Stimulated activated naive CD4-positive, alpha-beta T cell treated with Interleukin-2 at 50 U/mL for 16 hours (primary cell): Measurements from ENCODE around the gene CD7.
"Not testable (repeated sequence)": the region's sequence is repeated elsewhere in the genome, so short reads cannot be mapped to it uniquely, and the experiment has no call there.

ENCODE experiments used
- DNase-seq: peaks from one replicate; lab custom pipeline; 2025; lab: John Stamatoyannopoulos, UW

Gene CD7

DNA sequence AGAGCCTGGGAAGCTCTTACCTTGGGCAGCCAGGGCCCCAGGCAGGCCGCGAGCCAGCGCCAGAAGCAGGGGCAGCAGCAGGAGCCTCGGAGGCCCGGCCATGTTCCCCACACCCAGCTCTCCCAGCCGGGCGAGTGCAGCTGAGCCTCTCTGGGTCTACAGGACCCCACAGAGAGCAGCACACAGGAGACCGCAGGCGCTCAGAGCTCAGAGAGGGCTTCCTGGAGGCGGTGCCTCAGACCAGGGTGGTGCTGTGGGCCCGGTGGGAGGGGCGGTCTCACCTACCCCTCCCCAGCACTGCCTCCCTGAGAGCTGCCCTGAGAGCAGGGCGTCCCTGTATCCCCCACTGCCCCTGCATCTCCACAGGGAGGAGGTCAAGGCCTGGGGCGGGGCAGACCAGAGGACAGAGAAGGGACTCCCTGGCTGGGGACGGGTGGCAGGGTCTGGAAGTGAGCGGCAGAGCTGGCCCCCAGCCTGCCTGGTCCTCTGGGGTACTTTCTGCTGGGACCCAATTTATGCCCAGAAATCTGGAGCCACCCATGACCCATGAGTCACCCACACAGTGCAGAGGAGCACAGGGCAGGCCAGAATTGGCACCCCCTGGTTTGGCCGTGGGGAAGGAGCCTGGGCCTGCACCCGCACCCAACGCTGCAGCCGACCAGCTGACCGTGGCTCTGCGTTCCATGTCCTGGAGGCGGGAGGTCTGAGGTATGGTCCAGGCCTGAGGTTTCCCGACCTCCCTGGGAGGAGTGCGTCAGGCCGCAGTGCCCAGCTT, at the start of gene CD7:
CD7 (minus strand) TSS at position 215 of the 775 bp plus-strand sequence; CDS start at position 102, 113 bp downstream.
- DNase-seq: peak; percentile 55

DNA sequence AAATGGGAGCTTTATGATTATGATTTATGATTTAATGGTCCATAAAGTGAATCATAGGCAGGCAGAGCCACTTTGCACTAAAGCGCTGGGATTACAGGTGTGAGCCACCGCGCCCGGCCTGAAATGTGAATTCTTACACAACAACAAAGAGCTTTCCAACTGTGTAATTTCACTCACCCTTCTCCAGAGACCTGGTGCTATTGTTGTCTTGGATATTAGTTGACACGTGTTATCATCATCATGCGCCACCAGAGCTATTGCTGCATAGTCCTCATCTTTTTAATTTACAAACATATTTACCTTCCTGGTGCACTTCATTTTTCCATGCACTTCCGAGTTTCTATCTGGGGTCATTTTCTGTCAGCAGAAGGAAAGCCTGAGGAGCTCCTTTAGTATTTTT, 49.3 kb upstream of the CD7 start:
- DNase-seq: no peak

DNA sequence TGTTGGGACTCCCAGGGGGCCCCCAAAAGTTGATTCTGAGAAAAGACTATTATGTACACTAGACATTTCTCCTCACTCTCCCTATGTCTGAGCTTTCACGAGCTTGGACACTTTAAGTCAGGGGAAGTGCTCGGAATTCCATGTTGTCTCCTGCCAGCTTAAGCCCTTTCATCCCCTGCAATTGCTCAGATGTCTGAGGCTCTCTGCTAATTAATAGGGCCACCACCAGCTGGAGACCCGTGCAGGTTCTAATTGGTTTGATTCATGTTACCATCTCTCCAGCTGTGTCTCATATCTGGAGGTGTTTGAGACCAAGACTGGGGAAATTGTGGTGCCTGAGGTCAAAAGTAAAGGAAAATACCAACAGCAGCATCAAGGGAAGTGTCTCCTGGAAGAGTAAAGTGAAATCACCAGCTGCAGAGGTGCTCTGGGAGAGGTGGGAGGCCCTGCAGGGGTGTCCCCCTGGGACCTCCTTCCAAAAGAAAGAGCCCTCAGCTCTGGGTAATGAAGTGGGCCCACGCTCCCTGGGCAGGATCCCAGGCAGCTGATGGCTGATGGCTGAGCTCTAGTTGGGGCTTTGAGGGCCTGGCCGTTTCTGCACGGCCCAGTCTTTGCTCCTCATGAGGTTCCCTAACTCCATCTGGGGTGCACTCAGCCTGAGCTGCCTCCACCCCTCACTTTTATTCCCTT, 48.3 kb upstream of the CD7 start:
- no peak for DNase-seq

DNA sequence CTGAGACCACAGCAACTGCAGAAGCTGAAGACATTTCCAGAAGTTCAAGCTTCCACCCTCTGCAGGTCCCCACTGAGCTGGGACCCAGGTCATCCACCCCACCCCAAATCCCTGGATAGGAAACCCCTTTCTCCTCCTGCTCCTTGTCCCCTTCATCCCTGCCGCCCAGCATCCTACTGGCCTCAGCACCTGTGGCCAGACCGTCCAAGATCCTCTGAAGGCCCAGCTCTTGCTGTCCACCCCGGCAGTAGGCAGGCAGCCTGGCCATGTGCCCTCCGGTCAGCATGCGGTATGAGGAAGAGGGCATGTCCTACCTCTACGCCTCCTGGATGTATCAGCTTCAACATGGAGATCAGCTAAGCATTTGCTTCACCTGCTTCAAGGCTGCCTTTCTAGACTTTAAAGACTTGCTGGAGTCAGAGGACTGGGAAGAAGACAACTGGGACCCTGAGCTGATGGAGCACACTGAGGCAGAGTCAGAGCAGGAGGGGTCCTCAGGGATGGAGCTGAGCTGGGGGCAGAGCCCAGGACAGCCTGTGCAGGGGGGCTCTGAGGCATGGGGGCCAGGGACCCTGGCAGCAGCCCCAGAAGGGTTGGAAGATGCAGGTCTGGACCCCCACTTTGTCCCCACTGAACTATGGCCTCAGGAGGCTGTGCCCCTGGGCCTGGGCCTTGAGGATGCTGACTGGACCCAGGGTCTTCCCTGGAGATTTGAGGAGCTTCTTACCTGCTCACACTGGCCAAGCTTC, 44.7 kb upstream of the CD7 start:
- DNase-seq: no peak

DNA sequence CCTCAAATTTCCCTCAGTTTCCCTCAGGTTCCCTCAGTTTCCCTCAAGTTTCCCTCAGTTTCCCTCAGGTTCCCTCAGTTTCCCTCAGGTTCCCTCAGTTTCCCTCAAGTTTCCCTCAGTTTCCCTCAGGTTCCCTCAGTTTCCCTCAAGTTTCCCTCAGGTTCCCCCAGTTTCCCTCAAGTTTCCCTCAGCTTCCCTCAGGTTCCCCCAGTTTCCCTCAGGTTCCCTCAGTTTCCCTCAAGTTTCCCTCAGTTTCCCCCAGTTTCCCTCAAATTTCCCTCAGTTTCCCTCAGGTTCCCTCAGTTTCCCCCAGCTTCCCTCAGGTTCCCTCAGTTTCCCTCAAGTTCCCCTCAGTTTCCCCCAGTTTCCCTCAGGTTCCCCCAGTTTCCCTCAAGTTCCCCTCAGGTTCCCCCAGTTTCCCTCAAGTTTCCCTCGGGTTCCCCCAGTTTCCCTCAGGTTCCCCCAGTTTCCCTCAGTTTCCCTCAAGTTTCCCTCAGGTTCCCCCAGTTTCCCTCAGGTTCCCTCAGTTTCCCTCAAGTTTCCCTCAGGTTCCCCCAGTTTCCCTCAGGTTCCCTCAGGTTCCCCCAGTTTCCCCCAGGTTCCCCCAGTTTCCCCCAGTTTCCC, 42.2 kb upstream of the CD7 start:
- DNase-seq: not testable (repeated sequence)

DNA sequence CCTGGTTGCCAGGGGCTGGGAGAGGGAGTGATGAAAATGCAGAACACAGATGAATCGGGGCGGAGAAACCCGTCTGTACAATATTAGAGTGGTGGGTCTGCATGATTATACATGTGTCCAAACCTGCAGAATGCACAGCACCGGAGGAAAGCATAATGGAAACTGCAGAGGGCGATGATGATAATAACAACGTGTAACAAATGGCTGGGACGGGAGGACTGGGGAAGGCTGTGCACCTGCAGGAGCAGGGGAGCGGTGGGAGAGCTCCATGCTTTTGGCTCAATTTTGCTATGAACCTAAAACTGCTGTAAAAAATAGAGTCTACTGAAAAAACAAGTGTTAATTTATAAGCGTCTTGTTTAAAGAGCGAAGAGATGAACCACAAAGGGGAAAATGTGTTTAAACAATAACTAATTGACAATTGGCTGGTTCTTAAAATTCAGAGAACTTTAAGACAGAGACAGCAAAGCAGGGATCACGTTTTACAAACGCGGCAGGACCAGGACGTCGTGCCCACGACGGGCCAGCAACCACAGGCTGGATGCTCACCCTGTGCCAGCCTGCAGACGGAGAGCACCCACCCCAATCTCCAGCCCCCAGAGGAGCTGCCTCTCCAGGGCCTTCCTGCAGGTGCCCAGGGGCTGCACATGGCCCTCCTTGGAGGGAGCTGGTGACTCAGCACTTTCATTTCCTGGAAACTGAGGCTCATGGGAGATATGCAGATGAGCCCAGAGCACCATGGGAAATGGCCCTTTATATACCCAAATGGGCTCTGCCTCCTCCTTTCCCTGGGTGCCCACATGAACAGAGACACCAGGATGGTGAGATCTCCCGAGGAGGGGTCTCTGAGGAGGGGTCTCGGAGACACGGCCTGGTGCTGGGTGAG, 41.3 kb upstream of the CD7 start, which contains the start of gene TEX19:
TEX19 (plus strand) TSS at position 783 of the 886 bp plus-strand sequence. CDS start 2,904 bp downstream, outside the sequence.
- no peak for DNase-seq

DNA sequence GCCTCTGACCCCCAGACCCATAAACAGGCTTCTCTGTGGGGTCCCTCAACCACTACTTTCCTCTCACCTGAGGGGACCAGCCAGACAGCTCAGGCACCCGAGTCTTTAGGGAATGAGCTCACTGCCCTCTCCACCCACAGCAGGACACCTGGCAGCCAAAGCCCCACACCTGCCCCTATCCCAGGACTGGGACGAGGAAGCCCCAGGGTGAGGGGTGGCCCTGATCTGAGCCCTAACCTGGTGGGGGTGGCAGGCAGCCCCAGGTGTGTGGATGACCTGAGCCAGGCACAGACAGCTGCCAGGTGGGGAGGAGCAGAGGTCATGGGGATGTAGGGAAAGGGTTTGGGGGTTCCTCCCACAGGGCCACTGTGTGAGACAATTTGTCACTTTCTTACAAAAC, 40.0 kb upstream of the CD7 start:
- no peak for DNase-seq

DNA sequence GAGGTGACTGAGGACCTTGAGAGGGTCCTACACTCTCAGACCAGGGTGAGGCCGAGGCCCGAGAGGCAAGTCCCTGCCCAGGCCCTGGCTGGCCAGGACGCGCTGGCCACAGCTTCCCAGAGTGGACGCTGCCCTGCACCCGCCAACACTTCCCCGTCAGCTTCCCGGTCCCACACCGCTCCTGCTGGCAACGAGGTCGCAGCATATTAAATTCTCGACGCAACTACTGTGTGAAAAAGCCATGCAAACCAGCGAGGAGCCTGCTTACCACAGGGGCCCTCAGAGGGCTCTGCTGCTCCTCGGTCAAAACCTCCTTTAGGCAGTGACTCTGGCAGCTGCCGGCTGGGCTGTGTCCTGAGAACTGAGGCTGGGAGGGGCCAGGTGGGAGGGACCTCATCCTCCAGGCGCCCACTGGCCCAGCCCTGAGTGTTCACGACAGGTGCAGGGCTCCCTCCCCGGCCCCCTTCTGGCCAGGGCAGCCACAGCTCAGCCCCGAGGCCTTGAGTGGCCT, 39.5 kb upstream of the CD7 start:
- DNase-seq: no peak

DNA sequence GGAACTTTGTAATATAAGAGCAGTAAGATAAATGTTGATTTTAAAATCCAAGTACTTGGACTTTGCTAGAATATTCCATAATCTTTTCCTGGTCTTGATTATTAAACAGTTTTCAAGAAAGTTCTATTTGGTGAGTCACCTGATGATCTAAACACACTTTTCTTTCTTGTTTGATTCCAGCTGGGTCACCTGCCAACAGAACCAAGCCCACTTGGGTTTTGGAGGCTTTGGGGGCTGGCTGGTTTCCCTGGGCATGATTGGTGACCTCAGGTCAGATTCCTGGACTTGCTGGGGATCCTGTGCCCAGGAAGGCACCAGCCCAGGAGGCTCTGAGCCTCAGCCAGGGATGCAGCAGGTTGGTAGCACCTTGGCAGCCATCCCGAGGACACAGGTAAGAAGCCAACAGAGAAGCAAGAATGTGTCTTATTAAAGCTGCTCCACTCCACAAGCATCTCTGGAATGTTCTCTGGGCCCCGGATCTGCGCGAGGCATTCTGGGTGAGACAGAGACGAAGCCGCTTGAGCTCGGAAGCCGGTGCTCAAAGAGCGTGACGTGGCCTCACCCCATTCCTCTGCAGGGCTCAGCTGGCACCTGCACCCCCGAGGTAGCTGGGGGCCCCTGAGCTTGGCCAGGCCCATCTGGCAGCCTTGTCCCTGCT, 38.5 kb upstream of the CD7 start:
- no peak for DNase-seq

DNA sequence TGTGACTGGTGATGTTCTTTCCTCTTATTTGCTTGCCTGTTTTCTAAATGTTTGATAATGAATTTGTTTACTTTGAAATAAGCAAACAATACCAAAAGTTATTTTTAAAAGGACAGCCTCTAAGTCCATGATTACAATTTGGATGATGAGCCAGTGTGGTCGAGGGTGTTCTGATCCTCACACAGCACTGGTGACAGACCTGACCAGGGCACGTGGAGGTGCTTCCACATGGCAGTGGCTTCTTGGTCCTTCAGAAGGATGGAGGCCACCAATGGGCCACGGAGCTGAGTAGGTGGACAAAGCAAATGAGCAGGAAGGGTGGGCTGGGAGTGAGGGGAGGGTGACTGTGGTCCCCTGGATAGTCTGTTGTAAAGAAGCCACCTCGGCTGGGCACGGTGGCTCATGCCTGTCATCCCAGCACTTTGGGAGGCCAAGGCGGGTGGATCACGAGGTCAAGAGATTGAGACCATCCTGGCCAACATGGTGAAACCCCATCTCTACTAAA, 37.4 kb upstream of the CD7 start:
- no peak for DNase-seq

DNA sequence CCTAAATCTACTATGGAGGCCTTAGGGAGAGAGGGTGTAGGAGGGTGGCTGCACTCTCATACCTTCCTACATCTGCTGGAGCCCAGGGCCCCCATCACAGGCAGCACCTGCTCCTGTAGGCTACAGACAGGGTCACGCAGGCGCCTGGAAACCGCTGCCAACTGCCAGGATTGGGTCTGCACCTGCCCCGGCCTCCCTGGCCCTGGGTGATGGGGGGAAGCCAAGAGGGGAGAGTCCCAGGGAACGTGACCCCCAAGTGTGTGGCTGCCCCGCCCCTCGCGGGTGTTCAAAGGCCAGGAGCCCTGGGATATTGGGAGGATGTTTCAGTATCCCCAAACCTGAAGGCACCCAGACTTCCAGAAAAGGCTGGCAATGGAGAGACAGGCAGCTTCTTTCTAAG, 36.1 kb upstream of the CD7 start:
- no peak for DNase-seq

DNA sequence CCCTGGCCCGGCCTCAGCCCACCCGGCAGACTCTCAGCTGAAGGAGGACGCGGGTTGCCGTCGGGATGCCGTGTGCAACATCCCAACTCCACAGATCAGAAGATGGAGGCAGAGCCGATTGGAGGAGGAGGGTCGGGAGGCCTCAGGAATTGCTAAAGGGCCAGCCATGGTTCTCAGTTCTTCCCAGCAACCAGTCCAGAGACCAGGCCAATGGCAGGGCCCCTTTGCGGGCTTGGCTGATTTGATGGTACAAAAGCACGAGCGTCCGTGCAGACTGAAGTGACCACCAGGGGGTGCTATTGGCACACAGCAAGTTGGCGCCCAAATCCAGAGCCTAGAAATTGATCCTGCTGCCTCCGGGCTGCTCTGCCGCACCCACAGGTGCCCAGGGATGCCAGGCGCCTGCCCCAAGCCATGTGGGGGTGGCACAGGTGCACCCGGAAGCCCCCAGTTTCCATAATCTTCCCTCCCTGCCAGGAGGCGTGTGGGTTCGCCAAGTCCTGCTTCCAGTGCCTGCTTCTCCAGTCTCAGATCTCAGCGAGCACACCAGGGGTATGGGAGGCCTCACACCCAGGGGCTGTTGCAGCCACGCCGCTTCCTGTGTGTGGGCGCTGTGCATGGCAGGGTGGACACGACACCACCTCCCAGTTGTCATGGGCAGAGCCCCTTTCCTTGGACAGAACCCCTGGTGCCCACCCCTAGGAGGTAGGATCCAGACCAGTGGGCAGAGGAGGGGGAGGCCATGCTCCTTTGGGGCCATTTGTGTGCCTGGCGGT, 34.5 kb upstream of the CD7 start:
- DNase-seq: peak; percentile 71

DNA sequence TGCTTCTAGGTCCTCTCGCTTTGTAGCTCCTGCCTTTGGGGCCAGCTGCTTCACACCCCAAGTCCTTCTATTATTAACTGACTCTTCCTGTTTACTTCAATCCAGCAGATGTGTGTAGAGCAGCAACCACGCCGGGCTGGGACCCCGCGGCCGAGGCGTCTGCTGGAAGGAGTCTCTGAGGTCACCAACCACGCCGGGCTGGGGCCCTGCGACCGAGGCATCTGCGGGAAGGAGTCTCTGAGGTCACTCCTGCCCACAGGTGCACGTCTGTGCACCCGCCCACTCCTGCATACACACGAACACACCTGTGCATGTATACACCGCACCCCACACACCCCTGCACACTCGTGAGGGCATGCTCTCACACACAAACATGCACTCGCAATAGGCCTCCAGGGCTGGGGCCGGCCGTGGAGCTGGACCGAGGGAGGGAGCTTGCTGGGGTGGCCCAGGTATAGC, 33.9 kb upstream of the CD7 start:
- DNase-seq: no peak

DNA sequence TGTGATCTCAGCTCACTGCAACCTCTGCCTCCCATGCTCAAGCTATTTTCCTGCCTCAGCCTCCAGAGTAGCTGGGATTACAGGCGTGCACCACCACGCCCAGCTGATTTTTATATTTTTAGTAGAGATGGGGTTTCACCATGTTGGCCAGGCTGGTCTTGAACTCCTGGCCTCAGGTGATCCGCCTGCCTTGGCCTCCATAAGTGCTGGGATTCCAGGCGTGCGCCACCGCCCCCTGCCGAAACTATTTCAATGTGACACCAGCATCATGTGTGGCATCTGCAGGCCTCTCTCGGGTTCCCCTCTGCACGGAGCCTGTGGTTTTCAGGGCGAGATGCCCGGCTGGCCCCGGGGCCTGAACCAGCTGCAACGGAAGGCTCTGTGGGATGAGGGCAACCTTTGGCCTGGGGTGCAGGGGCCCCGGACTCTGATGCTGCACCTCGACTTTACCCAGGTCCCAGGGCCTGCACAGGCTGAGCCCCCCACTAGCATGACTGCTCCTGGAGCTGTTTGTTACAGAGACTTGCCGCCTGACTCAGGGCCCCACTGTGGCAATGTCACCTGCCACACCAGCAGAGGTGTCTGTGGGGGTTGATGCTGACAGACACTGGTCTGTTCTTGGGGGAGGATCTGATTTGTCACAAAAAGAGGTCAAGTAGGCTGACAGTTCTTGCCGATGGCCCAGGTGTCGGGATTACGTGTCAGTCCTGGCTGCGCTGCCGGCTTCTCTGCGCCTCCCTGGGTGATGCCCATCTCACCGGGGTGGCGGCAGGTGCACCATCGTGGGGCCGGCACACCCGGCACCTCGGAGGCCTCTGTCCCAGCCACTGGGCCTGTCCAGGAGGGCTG, 33.0 kb upstream of the CD7 start:
- DNase-seq: peak; percentile 20

DNA sequence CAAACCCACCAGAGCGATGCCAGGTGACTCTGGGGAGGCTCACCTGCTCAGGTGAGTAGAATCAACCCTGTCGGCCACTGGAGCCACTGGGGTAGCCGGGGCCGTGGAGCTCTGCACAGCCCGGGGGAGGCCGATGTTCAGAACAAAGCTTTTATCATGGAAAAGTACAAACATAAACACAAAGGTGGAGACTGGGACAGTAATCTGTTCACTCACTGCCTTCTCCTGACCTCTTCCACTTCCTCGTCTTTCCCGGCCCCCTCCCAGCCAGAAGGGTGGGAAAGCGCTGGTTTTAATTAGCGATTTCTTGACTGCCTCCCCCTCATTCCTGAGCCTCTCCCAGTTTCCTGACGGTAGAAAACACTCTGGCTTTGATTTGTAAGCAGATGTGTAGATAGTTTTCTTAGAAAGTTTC, 31.9 kb upstream of the CD7 start:
- DNase-seq: no peak

DNA sequence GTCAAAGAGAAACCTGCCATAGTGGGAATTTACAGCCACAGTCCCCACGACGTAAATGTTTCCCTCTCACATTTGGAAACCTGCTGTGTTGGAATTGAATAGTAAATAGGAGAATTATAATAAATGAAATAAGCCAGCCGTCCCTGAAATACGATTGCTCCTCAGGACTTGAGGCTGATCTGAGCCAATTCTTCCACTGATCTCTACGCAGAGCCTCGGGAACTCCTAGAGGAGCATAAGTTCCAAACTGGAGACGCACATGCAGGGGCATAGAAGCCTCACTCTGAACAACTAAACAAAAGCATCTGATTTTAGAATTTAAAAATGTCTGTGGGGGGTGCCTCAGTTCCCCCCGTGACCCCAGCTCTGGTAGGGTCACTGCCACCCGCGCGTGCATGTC, 31.5 kb upstream of the CD7 start:
- DNase-seq: no peak

DNA sequence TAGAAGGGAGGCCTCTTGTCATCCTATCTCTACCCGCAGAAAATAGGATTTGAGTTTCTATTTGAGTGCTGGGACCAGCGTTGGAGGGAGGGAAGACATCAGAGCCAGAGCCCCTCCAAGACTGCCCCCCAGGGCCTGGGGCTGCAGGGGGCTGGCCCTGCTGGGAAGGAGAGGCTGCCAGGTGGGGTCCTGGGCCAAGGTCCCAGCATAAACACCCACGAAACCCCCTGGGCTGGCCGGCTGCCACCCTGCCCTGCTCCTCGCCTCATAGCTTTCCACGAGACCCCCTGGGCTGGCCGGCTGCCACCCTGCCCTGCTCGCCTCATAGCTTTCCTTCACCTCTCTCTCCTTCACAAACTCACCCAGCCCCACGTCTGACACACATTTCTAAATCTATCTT, 31.0 kb upstream of the CD7 start:
- DNase-seq: no peak

DNA sequence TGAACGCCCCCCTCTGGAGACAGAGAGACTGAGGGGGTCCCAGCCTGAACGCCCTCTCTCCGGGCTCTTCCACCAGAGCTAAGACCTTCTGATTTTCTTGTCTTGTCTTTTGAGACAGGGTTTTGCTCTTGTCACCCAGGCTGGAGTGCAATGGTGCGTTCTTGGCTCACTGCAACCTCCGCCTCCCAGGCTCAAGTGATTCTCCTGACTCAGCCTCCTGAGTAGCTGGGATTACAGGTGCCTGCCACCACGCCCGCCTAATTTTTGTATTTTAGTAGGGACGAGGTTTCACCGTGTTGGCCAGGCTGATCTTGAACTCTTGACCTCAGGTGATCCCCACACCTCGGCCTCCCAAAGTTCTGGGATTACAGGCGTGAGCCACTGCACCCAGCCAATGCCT, 30.6 kb upstream of the CD7 start:
- not testable (repeated sequence) for DNase-seq
